HepG2 (cell line): ENCODE results near the gene ATP11A. TPM values are rescaled to one million over a fixed set of nuclear protein-coding genes. Genes with fewer than 3 reads are reported as not detected.

Source experiments
- HMGXB3 ChIP-seq: sonication (generic); formaldehyde crosslinking; IDR thresholded peaks from 2 replicates; pipeline ENCODE4 v1.4.0; 2020; ENCODE audit warnings: missing genetic modification reagents, borderline replicate concordance
- HNF1A ChIP-seq, 2 experiments: sonication (generic) in 1 of 2; formaldehyde crosslinking in 1 of 2; IDR thresholded peaks; 2 replicates each; pipeline versions ENCODE4 v1.4.0 to v1.6.1; 2016 to 2020; ENCODE audit warnings: borderline replicate concordance in 1 of 2, low read depth in 1 of 2, mild to moderate bottlenecking in 1 of 2, missing genetic modification reagents in 1 of 2
- HOXA7 ChIP-seq: sonication (generic); formaldehyde crosslinking; IDR thresholded peaks from 2 replicates; pipeline ENCODE4 v1.8.1; 2022; ENCODE audit warnings: mild to moderate bottlenecking, missing genetic modification reagents, moderate library complexity
- MEF2D ChIP-seq: sonication (generic); formaldehyde crosslinking; IDR thresholded peaks from 2 replicates; pipeline ENCODE4 v1.5.1; 2020; ENCODE audit warnings: mild to moderate bottlenecking, missing genetic modification reagents
- PCBP1 ChIP-seq: fragments of 200-400 bp; formaldehyde crosslinking; IDR thresholded peaks from 2 replicates; pipeline ENCODE4 v1.6.1; 2017; ENCODE audit warnings: mild to moderate bottlenecking, low read depth, low read length, borderline replicate concordance
- PRPF4 ChIP-seq: fragments of 200-400 bp; formaldehyde crosslinking; IDR thresholded peaks from 2 replicates; pipeline ENCODE4 v1.6.1; 2016; ENCODE audit warnings: low read length, low read depth; ENCODE audit not compliant: poor library complexity, severe bottlenecking
- SIX4 ChIP-seq: sonication (generic); formaldehyde crosslinking; IDR thresholded peaks from 2 replicates; pipeline ENCODE4 v1.4.0; 2020; ENCODE audit warnings: missing genetic modification reagents
- ZC3H13 ChIP-seq: sonication (generic); formaldehyde crosslinking; IDR thresholded peaks from 2 replicates; pipeline ENCODE4 v1.8.1; 2023; ENCODE audit warnings: mild to moderate bottlenecking, missing genetic modification reagents, moderate library complexity
- ZNF20 ChIP-seq: sonication (generic); formaldehyde crosslinking; IDR thresholded peaks from 2 replicates; pipeline ENCODE4 v1.4.0; 2020; ENCODE audit warnings: mild to moderate bottlenecking, moderate library complexity, missing genetic modification reagents
- ZNF24 ChIP-seq: fragments of 450-650 bp; IDR thresholded peaks from 2 replicates; pipeline ENCODE4 v1.6.1; 2017; ENCODE audit warnings: antibody characterized with exemption, mild to moderate bottlenecking
- ZNF333 ChIP-seq: sonication (generic); formaldehyde crosslinking; IDR thresholded peaks from 2 replicates; pipeline ENCODE4 v1.4.0; 2020; ENCODE audit warnings: mild to moderate bottlenecking, missing genetic modification reagents, borderline replicate concordance
- ZNF513 ChIP-seq: sonication (generic); formaldehyde crosslinking; conservative IDR thresholded peaks from 2 replicates; pipeline ENCODE4 v1.5.0; 2020; ENCODE audit warnings: missing genetic modification reagents
- ZNF749 ChIP-seq: sonication (generic); formaldehyde crosslinking; IDR thresholded peaks from 2 replicates; pipeline ENCODE4 v1.8.0; 2022; ENCODE audit warnings: mild to moderate bottlenecking, missing genetic modification reagents, moderate library complexity, borderline replicate concordance
- polyA plus RNA-seq, 8 experiments: library from polyadenylated mRNA; depleted of rRNA in 3 of 8; stranded (reverse) in 7 of 8; unstranded in 1 of 8; fragments of >200 nt; fragmentation: Illumina TruSeq in 4 of 8; extraction: Trizol in 4 of 8; gene quantifications; 2 replicates each; pipeline versions ENCODE4 v1.2.1 to v1.2.3, GENCODE V29; 2011 to 2016; ENCODE audit warnings: low read depth in 4 of 8, missing spikeins in 1 of 8, mixed read lengths in 1 of 8; ENCODE audit not compliant: insufficient read depth in 1 of 8
- total RNA-seq, 5 experiments: library from RNA; depleted of rRNA; stranded (reverse); fragments of >200 nt; fragmentation: Illumina TruSeq; extraction: Trizol; gene quantifications; 2 replicates each; pipeline ENCODE4 v1.2.3, GENCODE V29; 2016; ENCODE audit warnings: low read depth in 1 of 5
- TF ChIP-seq, protein P1 (sequence below): sonication (generic); formaldehyde crosslinking; IDR thresholded peaks from 2 replicates; pipeline ENCODE4 v1.9.0; 2021; ENCODE audit warnings: missing genetic modification reagents, borderline replicate concordance
- TF ChIP-seq, protein P2 (sequence below): sonication (generic); formaldehyde crosslinking; IDR thresholded peaks from 2 replicates; pipeline ENCODE4 v1.5.0; 2020; ENCODE audit warnings: missing genetic modification reagents

ATP11A gene
- total and polyA plus RNA-seq, 2 of the 13 experiments (the other 11 are each of a cell fraction or from before 2014, with no cell fraction given), result 18.4 to 20.1 TPM

DNA sequence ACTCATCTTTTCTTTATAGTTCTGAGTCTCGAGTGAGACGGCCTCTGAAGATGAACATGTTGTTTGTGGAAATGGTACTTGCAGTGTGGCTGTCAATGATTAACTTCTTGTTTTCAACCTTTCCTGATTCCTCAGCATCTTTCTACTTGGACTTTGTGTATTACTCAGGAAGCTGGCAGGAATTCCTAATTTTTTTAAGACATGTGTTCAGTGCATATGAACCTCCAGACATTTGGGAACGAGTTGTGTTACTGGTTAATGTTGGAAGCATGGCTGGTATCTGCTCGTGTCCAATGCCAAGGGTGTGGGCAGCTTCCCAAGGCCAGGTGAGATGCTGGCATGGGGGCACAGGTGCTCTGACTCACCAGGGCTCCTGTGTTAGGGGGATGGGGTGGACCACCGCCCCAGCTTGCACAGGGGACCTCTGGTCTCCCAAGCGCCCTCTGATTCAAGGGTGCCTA is 218.1 kb downstream of the ATP11A start (continued):
- peak; percentile 93 for TF ChIP-seq HNF1A (IDR thresholded peaks at IDR 0.05; ENCODE audit: low read depth)
- peak; percentile 74; the same call in 1 of the 2 replicates for TF ChIP-seq HNF1A (CRISPR knock-in tag; IDR thresholded peaks at IDR 0.05; ENCODE audit: borderline replicate concordance)
- TF ChIP-seq PCBP1, result no peak
- TF ChIP-seq, protein P1, sequence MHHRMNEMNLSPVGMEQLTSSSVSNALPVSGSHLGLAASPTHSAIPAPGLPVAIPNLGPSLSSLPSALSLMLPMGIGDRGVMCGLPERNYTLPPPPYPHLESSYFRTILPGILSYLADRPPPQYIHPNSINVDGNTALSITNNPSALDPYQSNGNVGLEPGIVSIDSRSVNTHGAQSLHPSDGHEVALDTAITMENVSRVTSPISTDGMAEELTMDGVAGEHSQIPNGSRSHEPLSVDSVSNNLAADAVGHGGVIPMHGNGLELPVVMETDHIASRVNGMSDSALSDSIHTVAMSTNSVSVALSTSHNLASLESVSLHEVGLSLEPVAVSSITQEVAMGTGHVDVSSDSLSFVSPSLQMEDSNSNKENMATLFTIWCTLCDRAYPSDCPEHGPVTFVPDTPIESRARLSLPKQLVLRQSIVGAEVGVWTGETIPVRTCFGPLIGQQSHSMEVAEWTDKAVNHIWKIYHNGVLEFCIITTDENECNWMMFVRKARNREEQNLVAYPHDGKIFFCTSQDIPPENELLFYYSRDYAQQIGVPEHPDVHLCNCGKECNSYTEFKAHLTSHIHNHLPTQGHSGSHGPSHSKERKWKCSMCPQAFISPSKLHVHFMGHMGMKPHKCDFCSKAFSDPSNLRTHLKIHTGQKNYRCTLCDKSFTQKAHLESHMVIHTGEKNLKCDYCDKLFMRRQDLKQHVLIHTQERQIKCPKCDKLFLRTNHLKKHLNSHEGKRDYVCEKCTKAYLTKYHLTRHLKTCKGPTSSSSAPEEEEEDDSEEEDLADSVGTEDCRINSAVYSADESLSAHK (CRISPR knock-in tag), result no peak
- TF ChIP-seq HOXA7 (CRISPR knock-in tag), result no peak
- no peak for TF ChIP-seq ZNF749 (CRISPR knock-in tag)
- TF ChIP-seq, protein P2, sequence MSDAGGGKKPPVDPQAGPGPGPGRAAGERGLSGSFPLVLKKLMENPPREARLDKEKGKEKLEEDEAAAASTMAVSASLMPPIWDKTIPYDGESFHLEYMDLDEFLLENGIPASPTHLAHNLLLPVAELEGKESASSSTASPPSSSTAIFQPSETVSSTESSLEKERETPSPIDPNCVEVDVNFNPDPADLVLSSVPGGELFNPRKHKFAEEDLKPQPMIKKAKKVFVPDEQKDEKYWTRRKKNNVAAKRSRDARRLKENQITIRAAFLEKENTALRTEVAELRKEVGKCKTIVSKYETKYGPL (CRISPR knock-in tag), result no peak
- TF ChIP-seq ZC3H13, result no peak
- TF ChIP-seq ZNF24, result no peak
- TF ChIP-seq PRPF4, result no peak
- TF ChIP-seq MEF2D (CRISPR knock-in tag), result no peak
- no peak for TF ChIP-seq SIX4
- no peak for TF ChIP-seq HMGXB3
- no peak for TF ChIP-seq ZNF513 (CRISPR knock-in tag)
- TF ChIP-seq ZNF333 (CRISPR knock-in tag), result no peak
- TF ChIP-seq ZNF20 (CRISPR knock-in tag), result no peak
